ENCODE measurements around the gene ANO8.

DNA sequence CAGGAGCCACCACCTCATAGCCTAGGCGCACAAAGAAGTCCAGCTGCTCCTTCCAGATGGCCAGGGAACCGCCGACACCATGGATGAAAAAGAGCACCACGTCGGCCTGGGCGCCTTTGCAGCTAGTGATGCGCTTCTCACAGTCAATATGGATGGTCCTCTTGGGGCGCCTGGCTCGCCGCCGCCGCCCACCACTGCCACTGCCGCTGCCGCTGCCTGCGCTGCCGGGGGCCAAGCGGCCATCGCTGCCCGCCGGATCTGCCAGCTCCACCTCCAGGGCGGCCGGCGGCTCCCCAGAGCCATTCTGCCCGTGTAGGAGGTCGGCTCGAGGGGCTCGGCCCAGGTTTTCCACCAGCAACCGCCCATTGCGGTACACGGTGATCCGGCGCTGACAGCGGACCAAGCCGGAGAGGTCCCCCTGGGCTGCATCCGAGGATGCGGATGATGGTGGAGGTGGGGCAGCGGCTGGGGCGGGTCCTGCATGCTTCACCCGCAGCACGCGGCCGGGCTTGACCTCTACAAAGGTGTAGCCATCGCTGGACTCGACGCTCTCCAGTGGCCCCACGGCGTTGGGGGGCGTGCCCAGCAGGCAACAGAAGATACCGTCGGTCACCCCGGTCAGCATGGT is 33.5 kb downstream of the ANO8 start:
- TF ChIP-seq POLR2AphosphoS5 (IDR thresholded peaks at IDR 0.05; ENCODE audit: low read depth, low read length), result no peak
- no peak for TF ChIP-seq POLR2A (IDR thresholded peaks at IDR 0.05; ENCODE audit: low read depth, low read length)
- TF ChIP-seq TAF1 (IDR thresholded peaks at IDR 0.05; ENCODE audit: low read depth, low read length), result no peak
- TF ChIP-seq SPI1 (IDR thresholded peaks at IDR 0.05; ENCODE audit: low read depth, low read length), result no peak
- no peak for TF ChIP-seq POU2F2 (IDR thresholded peaks at IDR 0.05; ENCODE audit: low read depth, low read length)
